ENCODE measurements around the gene PARL.

GRCh38 chr3:183884097-183884426 lies 618 bp downstream of the PARL start:
- TF ChIP-seq CTCF (conservative IDR thresholded peaks at IDR 0.05 in 1 of 2, IDR thresholded peaks at IDR 0.05 in 1 of 2; ENCODE audit: low read depth in 1 of 2, low read length in 2 of 2) (no peak), EZH2 (IDR thresholded peaks at IDR 0.05; ENCODE audit: low read length, missing control alignments) (no peak)
